SU-DHL-6 (cell line): ENCODE data around the gene FOXA1.

Experiments
- H2AFZ ChIP-seq: fragments of 200-600 bp; sonication (generic); 2 replicates; pipeline ENCODE4 v1.6.1; 2014; ENCODE audit warnings: low read depth, mild to moderate bottlenecking, moderate library complexity, mixed read lengths, antibody characterized with exemption, low read length; ENCODE audit not compliant: severe bottlenecking
- H3F3A ChIP-seq: fragments of 200-600 bp; shearing (Covaris generic); 2 replicates; pipeline ENCODE4 v1.6.0; 2016; ENCODE audit warnings: antibody characterized with exemption, mild to moderate bottlenecking; ENCODE audit not compliant: insufficient read depth
- H3K27ac ChIP-seq: fragments of 200-600 bp; sonication (generic); 2 replicates; pipeline ENCODE4 v1.5.1; 2016; ENCODE audit warnings: low read depth, mild to moderate bottlenecking, low read length, moderate library complexity, mixed read lengths
- H3K27me3 ChIP-seq: fragments of 200-600 bp; sonication (generic), shearing (Covaris generic); 2 replicates; pipeline ENCODE4 v1.6.0; 2014; ENCODE audit warnings: mild to moderate bottlenecking, low read length
- H3K36me3 ChIP-seq: fragments of 200-600 bp; sonication (generic); 2 replicates; pipeline ENCODE4 v1.6.1; 2014; ENCODE audit warnings: mild to moderate bottlenecking, low read length, mixed read lengths
- H3K4me2 ChIP-seq: fragments of 300-600, 200-600 bp; shearing (Covaris generic), sonication (generic); 2 replicates; pipeline ENCODE4 v1.6.0; 2014; ENCODE audit warnings: low read length, low read depth, mild to moderate bottlenecking; ENCODE audit not compliant: poor library complexity, severe bottlenecking
- H3K4me3 ChIP-seq: fragments of 200-600 bp; sonication (generic); 2 replicates; pipeline ENCODE4 v1.5.1; 2014; ENCODE audit warnings: antibody characterized with exemption, low read length, mild to moderate bottlenecking, mixed read lengths; ENCODE audit not compliant: insufficient read depth, poor library complexity, severe bottlenecking
- H3K79me2 ChIP-seq: fragments of 200-600 bp; sonication (generic); 2 replicates; pipeline ENCODE4 v1.6.1; 2014; ENCODE audit warnings: mild to moderate bottlenecking, low read length, moderate library complexity; ENCODE audit not compliant: insufficient read depth
- H3K9ac ChIP-seq: fragments of 200-600 bp; sonication (generic); 2 replicates; pipeline ENCODE4 v1.7.0; 2014; ENCODE audit warnings: mild to moderate bottlenecking, low read length
- H3K9me2 ChIP-seq: fragments of 200-600 bp; sonication (generic); replicated peaks from 2 replicates; pipeline ENCODE4 v1.6.1; 2014; ENCODE audit warnings: low read length; ENCODE audit not compliant: insufficient read depth
- H3K9me3 ChIP-seq: fragments of 200-600 bp; sonication (generic); 2 replicates; pipeline ENCODE4 v1.6.1; 2014; ENCODE audit warnings: low read length, mixed read lengths; ENCODE audit not compliant: insufficient read depth
- H4K20me1 ChIP-seq: fragments of 200-600 bp; sonication (generic); 2 replicates; pipeline ENCODE4 v1.6.1; 2014; ENCODE audit warnings: low read depth, mild to moderate bottlenecking, antibody characterized with exemption, low read length, moderate library complexity, mixed read lengths
- EZH2phosphoT487 ChIP-seq: fragments of 200-600 bp; sonication (generic), shearing (Covaris generic); conservative IDR thresholded peaks from 2 replicates; pipeline ENCODE4 v1.6.1; 2018; ENCODE audit warnings: mild to moderate bottlenecking, antibody characterized with exemption, low read length, moderate library complexity, mixed read lengths
- TF ChIP-seq, protein P1 (sequence below): fragments of 200-600 bp; sonication (generic); IDR thresholded peaks from one replicate; pipeline ENCODE4 v1.5.1; 2017; ENCODE audit warnings: antibody characterized with exemption, mild to moderate bottlenecking, low read length, moderate library complexity; ENCODE audit not compliant: insufficient read depth, poor library complexity, severe bottlenecking

Gene FOXA1

DNA sequence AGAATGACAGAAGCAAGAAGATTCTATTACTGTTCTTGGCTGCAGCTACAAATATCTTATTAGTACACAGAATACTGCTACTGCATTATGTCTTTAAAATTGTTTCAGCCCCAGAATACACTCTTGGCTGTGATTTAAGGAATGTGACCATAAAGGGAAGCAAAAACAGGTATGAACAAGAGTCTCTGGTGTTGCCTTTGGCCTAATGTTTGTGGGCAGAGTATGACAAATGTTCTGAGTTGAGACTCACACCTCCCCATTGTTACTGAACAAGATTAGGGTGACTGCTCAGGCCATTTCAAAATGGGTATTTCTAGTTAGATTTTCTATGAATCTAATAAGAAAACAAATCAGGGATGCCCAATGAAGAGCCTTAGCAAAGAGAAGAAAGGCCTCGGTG lies 28.9 kb upstream of the FOXA1 start:
- H3K27ac ChIP-seq = no peak overlapping the region
- H3K4me3 ChIP-seq = no peak overlapping the region

DNA sequence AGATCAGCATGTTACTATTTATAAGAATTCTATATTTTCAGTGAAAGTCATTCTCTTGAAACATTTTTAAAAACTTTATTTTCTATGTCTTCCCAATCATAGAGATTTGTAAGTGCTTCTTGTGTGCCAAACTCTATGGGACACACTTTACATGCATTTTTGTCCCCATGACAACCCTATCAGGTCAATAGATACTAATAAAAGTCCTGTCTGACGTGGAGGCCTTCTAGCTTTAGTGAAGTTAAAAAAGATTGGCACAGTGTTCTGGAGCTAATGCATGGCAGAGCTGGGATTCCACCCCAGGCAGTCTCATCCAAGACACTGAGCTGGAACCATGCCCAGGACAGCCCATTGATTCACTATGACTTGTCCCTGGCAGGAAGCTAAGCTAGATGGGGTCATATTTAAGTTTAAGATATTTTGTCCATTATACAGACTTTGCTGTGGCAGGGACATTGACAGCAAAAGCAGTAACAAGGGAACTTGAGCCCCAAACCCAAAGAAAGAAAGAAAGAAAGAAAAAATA lies 28.4 kb upstream of the FOXA1 start:
- no peak overlapping the region for H3K4me3 ChIP-seq
- no peak overlapping the region for H3K27ac ChIP-seq
- no peaks in the 10 kb centered on the region for H4K20me1 ChIP-seq
- H3F3A ChIP-seq = no peaks in the 10 kb centered on the region
- H3K9ac ChIP-seq = no peak overlapping the region
- no peaks in the 10 kb centered on the region for H3K9me2 ChIP-seq
- no peak for TF ChIP-seq EZH2phosphoT487
- TF ChIP-seq, protein P1, sequence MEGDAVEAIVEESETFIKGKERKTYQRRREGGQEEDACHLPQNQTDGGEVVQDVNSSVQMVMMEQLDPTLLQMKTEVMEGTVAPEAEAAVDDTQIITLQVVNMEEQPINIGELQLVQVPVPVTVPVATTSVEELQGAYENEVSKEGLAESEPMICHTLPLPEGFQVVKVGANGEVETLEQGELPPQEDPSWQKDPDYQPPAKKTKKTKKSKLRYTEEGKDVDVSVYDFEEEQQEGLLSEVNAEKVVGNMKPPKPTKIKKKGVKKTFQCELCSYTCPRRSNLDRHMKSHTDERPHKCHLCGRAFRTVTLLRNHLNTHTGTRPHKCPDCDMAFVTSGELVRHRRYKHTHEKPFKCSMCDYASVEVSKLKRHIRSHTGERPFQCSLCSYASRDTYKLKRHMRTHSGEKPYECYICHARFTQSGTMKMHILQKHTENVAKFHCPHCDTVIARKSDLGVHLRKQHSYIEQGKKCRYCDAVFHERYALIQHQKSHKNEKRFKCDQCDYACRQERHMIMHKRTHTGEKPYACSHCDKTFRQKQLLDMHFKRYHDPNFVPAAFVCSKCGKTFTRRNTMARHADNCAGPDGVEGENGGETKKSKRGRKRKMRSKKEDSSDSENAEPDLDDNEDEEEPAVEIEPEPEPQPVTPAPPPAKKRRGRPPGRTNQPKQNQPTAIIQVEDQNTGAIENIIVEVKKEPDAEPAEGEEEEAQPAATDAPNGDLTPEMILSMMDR = no peak
- H3K4me2 ChIP-seq = no peak overlapping the region
- no peaks in the 10 kb centered on the region for H3K36me3 ChIP-seq
- no peaks in the 10 kb centered on the region for H3K79me2 ChIP-seq
- no peaks in the 10 kb centered on the region for H3K27me3 ChIP-seq
- no peaks in the 10 kb centered on the region for H3K9me3 ChIP-seq
- no peak overlapping the region for H2AFZ ChIP-seq

More for the DNA sequence above, 28.9 kb upstream of the FOXA1 start:
- H3K4me2 ChIP-seq = no peak overlapping the region
- H3K9me3 ChIP-seq = no peaks in the 10 kb centered on the region
- no peaks in the 10 kb centered on the region for H3F3A ChIP-seq
- H3K79me2 ChIP-seq = no peaks in the 10 kb centered on the region
- no peaks in the 10 kb centered on the region for H3K27me3 ChIP-seq
- TF ChIP-seq, protein P1 = no peak
- TF ChIP-seq EZH2phosphoT487 = no peak
- no peak overlapping the region for H2AFZ ChIP-seq
- H3K9me2 ChIP-seq = no peaks in the 10 kb centered on the region
- no peaks in the 10 kb centered on the region for H4K20me1 ChIP-seq
- no peak overlapping the region for H3K9ac ChIP-seq
- H3K36me3 ChIP-seq = no peaks in the 10 kb centered on the region

GRCh38 chr14:37622231-37622923 lies 27.3 kb upstream of the FOXA1 start:
- Histone ChIP-seq H4K20me1 (no peaks in the 10 kb centered on the region), H3K27me3 (no peaks in the 10 kb centered on the region), H2AFZ (no peak overlapping the region)

More at GRCh38 chr14:37622231-37622923, 27.3 kb upstream of the FOXA1 start:
- Histone ChIP-seq H3F3A (no peaks in the 10 kb centered on the region), H3K4me2 (no peak overlapping the region), H3K4me3 (no peak overlapping the region), H3K36me3 (no peaks in the 10 kb centered on the region), H3K9ac (no peak overlapping the region), H3K79me2 (no peaks in the 10 kb centered on the region), H3K9me3 (no peaks in the 10 kb centered on the region), H3K9me2 (no peaks in the 10 kb centered on the region), H3K27ac (no peak overlapping the region)
- TF ChIP-seq EZH2phosphoT487 = no peak
- TF ChIP-seq, protein P1 = no peak
